G401 (cell line): ENCODE results near the gene NTRK2. TPM values are rescaled to one million over a fixed set of nuclear protein-coding genes. Genes with fewer than 3 reads are reported as not detected.

Experiments used
- DNase-seq: peaks from one replicate; pipeline ENCODE4 v3.0.0-alpha.2; 2015; ENCODE audit warnings: low spot score
- in situ Hi-C: cut with HindIII; loops from 2 replicates; pipeline ENCODE4 v1.10.0; 2016; ENCODE audit warnings: low sequenced_read_pairs, mixed read lengths
- total RNA-seq: library from RNA; depleted of rRNA; stranded (reverse); fragments of >200 nt; shearing (Covaris generic); gene quantifications from 2 replicates; pipeline ENCODE4 v1.2.3, GENCODE V29; 2014

NTRK2 gene
- total RNA-seq, 1 experiment from 2014 or later = not detected

DNA sequence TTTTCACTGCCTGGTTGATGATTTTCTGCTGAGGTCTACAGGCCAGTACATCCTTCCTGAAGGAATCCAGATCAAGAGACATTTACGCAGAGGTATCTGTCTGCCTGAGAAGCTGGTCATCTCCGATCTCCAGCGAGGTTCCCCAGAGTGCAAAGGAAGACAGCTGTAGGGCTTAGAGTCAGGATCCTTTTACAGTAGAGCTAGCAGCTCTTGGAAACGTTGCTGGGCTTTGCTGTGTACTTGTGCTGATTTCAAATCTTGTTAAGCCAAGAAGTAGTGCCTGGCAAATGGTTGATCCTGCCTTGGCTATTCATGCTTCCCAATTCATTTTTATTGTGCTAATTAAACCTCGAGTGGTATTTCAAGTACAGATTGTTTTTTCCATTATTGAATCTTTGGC is 48.9 kb downstream of the NTRK2 start:
- in situ Hi-C loops = no loop called here
- DNase-seq = no peak

DNA sequence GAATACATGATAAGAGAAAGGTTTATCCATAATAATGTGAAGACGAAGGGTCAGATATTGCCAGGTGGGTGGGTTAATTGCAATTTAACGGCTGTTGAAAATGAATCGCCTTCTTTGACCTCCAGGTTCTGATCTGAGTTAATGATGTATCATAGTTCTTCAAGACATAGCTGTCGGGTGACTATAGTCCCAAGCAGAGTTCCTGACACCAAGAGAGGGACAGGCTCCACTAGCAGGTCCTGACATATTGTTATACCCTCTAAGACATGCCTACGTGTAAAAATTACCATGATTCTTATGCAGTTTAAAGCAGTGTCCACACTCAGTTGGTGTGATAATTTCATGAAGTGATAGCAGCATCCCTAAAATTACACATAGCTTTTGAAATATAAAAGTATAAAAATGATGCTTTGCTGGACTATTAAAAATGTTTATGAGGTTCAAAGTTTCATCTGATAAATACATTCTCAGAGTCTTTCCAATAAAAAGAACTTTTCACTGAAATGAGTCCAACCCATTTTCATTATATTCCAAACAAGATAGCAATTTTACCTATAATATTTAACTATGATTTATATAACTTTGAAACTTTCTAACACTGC is 53.0 kb downstream of the NTRK2 start:
- DNase-seq = no peak
- in situ Hi-C loops = no loop called here

DNA sequence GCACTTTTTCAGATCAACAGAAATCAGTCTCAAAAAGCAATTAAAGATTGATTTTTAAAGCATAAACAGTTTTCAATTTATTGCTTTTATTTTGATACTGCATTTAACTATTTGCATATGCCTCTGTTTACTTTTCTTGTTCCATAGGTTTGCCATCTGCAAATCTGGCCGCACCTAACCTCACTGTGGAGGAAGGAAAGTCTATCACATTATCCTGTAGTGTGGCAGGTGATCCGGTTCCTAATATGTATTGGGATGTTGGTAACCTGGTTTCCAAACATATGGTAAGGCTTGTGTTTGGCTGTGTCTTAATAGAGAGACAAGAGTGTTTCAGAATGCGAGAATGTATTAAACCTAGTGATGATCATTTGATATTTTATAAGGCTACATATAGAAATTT is 53.9 kb downstream of the NTRK2 start:
- in situ Hi-C loops = no loop called here
- no peak for DNase-seq

DNA sequence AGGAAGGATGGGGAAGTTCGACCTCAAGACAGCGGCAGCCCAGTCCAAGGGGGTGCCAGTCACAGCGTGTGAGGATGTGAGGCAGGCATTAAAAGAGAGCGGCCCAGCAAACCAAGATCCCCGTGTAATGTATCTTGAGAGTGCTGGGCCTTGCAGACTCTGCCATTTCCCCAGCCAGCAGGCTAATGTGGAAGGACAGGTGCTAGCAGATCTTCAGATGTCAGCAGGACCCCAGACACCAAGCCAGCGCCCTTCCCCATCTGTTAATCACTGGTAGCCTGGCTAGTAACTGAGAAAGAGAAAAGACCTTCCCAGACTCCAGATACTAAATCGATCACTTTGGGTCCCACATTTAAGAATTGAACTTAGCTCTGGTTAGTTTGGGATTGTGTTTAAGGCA is 62.2 kb downstream of the NTRK2 start:
- peak; percentile 64 for DNase-seq
- in situ Hi-C loops = no loop called here

DNA sequence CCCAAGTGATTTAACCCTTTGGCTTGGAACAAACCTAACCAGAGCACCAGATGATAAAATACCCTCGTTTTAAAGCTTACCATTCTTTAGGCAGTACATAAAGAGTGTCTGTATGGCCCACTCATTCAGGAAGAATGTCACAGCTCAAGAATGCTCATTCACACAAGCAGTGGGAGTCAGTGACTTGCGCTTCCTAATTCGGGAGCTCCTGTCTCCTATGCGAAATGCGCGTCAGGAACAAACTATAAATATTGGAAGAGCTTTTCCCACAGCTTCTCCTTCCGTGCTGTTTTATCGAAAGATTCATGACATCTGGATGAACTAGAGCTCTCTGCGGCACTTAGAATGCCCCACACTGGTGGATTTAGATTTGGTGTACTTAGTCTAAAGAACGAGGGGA is 66.6 kb downstream of the NTRK2 start:
- in situ Hi-C loops = no loop called here
- no peak for DNase-seq

DNA sequence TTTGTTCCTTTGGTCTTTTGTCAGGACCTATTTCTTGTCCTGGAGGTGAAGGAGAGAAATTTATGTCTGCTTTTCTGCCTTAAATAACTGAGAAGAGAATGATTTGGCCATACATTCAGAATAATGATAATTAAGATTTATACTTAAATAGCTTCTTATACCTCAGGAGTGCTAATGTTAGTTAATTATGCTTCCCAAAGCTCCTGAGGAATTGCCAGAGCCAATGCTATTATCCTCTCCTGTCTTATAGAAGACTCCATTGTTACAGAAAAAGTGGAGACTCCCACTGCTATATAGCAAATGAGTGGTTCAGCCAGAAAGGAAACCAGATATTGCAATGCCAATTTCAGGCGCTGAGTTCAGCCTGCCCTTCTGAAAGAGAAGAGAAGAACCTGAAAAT is 67.0 kb downstream of the NTRK2 start:
- in situ Hi-C loops = no loop called here
- DNase-seq = no peak

DNA sequence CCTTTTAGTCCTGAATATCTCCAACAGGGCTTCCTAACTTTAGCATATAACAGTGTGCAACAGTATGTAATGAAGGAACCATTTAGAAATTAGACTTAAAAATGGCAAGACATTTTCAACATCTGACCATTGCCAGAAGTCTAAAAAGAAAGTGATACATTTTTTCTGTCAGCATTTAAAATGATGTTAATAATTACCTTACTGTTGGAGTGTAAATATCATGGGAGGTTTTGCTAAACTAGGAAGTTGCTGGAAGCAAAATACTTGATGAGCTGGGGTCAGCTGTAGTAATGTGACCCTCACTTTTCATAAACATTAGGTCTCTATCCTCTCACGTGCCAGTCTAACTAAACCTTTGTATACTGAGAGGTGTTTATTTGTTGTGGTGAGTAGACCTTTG is 68.8 kb downstream of the NTRK2 start:
- in situ Hi-C loops = no loop called here
- DNase-seq = no peak

DNA sequence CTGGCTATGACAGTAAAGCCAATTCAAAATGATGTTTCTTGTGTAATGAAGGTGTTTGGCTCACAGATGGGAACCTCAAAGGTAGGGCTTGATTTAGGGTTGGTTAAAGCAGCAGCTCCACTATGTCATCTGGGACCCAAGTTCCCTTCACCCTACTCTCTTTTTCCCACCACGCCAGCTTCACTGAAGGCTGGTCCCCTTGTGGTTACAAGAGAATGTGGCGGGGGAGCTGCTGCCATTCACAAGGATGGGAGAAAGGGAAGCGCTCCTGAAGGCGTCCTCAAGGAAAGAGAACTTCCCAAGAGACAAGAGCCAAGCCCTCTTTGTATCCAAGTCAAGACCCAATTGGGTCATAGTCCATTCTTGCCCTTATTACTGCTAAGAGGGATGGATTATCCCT is 72.7 kb downstream of the NTRK2 start:
- DNase-seq = no peak
- in situ Hi-C loops = no loop called here

DNA sequence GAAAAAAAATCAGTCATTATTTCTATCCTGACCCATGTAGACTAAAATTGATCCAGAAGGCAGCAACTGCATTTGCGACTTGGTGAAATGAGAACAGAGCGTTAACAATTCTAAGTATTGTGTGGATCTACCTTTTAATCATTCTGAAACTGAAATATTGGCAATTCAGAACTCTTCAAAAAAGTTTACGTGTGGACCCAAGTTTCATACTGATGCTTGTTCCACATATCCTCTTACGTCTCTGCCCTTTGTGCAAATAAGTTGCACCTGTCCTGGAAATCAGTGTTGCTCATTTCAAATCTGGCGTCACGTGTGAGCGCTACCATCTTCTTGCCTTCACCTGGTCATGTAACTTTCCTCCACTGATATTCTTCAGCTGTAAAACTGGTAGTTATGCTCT is 74.7 kb downstream of the NTRK2 start:
- in situ Hi-C loops = no loop called here

DNA sequence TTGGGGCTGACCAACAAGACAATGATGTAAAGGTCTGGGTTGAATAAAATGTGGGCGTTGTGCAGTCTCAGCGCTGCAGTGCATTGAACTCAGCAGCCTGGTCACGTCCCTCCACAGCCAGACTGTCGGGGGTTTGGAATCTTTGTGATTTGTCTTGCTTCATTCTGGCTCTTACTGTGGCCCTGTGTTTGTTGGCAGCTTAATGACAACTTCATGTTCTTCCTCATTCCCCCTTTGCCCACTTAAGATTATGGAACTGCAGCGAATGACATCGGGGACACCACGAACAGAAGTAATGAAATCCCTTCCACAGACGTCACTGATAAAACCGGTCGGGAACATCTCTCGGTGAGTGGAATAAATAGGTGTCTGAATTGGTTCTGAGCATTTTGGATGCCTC is 75.2 kb downstream of the NTRK2 start:
- in situ Hi-C loops = no loop called here
- no peak for DNase-seq

More for the DNA sequence above, 74.7 kb downstream of the NTRK2 start:
- DNase-seq = no peak

DNA sequence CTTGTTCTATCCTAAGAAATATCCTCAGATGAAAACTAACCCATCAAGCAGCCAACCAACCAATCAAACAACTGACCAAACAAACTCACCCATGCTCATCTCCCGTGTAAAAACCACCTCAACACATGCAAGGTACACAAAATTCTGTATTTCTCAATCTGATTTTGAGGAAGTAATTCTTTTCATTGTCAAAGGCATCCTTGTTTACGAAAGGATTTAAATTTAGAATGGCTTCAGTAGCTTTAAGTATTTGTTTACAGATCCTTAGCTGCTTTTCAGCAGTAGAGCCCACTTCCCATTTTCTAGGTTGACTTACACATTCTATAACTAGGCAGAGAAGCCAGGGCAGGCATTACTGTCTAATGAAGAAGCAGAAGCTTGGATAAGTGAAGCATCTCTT is 78.6 kb downstream of the NTRK2 start:
- in situ Hi-C loops = no loop called here
- DNase-seq = no peak

DNA sequence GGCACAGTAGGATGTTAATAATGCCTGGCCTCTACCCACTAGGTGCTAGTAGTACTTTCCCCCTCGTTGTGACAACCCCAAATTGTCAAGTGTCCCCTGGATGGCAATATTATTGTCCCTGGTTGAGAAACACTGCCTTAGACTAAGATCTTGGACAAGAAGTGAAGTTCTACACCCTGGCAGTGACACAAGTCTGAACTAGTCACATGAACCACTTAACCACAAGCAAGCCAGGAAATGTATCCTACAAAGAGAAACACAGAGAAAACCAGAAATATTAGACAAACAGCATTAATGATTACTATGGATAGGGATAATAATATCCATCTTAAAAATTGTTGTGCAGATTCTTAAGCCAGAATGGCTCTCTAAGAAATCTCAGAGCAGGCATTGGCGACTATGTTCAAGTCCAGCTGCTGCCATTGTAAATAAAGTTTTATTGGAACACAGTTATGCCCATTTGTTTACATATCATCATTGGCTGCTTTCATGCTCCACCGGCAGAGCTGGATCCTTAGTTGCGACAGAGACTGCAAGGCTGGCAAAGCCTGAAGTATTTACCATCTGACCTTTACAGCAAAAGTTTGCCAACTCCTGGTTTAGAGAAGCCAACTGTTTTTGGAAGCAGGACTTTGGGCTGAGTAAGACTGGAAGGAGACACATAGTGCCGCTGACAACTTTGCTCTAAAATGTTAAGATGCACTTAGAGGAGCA is 80.8 kb downstream of the NTRK2 start:
- no peak for DNase-seq
- in situ Hi-C loops = no loop called here

DNA sequence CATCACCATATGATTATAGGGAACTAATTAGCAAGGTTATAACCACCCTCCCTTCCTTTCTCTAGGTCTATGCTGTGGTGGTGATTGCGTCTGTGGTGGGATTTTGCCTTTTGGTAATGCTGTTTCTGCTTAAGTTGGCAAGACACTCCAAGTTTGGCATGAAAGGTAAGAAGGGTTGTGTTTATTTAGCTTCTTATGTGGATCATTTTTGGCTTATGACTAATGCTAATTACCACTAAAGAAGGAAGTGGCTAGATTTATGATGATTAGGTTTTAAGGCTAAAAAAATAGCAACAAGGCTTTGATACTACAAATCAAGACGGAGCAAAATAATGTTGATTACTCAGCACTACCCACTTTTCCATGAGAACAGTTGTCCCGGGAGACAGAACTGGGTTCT is 82.4 kb downstream of the NTRK2 start:
- no peak for DNase-seq
- in situ Hi-C loops = no loop called here

DNA sequence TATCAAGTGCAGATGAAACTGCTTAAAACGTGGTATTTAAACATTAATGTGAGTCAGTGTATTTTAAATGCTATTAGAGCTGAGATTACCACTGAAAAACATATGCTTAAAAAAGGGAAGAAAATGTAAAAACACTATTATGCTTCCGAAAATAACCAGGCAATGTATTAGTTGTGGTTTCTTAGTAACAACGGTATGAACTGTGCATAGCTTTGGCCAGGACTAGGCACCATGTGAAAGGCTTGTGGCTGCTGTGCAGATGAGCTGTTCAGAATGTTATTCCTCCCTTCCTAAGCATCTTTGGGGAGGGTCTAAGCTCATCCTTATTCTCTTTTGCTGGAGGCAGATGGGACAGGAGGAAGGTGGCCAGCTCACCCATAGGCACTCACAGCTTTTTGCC is 84.9 kb downstream of the NTRK2 start:
- no peak for DNase-seq
- in situ Hi-C loops = no loop called here

DNA sequence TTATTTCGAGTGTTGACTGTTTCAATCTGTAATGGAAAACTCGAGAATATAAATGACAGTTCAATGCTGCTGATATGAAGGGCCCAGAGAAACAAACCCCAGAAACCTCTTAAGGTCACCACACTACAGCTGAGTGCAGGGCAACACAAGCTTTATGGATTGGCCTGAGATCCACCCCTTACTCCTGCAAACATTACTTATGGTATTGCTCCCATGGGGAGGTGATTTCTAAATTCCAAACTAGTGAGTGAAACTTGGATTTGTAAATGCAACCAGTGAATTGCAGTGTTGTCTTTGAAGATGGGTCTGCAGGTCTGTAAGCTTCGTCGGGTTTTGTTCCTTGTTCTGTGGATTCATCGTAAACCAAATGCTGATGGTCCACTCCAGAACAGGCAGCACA is 85.4 kb downstream of the NTRK2 start:
- in situ Hi-C loops = no loop called here
- no peak for DNase-seq

DNA sequence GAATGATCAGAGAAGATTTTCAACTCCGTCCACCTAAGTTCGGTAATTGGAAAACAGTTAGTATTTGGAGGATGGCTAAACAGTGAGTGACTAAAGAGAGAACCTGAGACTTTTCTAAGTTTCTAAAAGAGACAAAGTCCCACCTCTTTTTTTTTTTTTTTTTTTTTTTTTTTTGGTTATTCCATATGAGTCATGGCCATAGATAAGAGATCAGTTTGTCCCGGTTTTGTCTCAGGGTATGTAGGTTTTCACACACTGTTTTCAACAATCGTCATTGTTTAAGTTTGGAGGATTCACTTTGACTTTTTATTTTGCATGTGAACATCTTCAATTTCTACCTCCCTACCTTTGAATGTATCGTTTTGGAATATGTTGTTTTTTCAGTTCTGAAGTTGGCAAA is 85.9 kb downstream of the NTRK2 start:
- in situ Hi-C loops = no loop called here
- no peak for DNase-seq

DNA sequence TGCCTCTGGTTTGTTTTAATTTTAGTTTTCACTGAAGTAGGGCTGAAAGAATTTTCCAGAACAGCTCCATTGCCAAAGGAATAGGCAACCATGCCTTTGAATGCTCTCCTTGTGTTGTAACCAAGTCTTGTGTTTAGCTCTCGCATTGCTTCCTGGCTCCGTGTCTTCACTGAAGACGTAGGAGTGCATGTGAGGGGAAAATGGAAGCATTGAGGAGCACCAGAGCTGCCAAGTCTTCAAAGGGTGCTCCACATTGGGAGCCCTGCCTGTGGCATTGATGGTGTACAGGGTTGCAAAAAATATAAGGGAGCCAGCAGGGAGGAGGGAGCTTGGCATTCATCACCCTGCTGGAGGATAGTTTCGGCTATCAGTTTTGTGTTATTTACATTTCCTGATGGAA is 86.6 kb downstream of the NTRK2 start:
- in situ Hi-C loops = no loop called here
- DNase-seq = no peak

DNA sequence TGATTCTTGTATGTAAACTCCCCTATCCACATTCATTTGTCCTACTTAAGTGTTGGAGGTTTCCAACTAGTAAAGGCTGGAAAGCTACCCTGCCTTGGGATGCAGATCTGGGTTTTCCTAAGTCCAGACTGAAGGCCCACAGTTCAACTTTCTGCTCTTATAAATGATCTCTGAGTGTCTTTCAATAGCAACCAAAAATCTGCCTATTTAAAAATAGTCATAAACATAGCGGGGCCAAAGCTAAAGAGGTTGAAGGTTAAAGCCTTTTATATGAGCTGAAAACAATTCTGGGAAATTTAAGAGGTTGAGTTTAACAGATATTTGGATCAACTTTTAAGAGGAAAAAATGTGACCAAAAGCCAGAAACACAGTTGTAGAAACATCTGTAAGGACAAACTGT is 87.2 kb downstream of the NTRK2 start:
- no peak for DNase-seq
- in situ Hi-C loops = no loop called here

DNA sequence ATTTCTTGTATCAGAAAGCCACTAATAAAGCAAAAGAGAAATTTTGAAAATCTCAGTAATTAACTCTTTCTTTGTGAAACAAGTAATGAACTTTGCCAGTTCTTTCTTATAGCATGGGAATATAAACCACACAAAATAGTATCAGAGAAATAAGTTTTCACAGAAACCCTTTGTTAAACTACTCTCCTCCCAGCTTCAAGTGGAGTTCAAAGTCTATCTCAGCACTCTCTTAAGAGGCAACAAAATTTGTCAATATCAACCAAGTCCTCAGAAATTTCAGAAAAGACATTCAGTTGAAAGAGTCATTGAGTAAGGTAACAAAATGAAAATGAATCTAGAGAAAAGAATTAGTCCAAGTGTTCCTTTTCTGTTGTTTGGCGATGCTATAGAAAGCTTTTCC is 89.3 kb downstream of the NTRK2 start:
- in situ Hi-C loops = no loop called here
- no peak for DNase-seq

DNA sequence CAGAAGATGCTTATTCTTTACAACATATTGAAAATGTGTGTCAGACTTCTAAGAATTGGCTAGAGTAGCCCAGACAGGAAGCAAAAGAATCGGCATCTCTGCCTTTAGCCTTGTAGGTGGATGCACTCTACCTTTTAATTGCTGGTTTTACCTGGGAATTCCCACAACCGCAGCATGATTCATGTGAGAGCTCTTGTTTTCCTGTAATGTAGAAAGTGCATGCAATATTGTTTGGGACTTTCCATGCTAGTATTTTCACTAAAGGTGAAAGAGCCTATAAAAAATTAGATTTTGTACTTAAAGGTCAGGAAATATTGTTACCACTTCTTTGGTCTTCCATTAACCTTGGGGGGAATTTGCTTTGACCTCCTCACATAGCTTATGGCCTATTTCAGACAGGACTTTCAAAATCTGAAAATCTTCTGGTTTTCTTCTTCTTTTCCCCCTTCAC is 89.8 kb downstream of the NTRK2 start:
- DNase-seq = no peak
- in situ Hi-C loops = no loop called here

DNA sequence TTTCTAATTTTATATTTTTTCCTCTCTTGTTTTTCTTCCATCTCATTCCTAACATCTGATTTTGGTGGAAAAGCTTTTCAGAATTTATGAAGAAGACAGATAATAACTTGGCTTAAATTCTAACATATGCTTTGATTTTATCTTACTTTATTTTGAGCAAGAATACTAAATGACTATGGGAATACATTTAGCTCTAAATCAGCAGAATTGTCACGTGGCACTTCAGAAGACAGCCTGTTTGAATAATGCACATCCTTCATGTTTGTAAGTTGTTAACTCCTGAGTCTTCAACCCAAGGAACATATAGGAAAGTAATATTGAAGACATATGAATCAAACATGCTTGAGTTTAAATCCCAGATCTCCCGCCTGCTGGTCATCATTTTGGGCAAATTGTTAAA is 90.3 kb downstream of the NTRK2 start:
- DNase-seq = no peak
- in situ Hi-C loops = no loop called here
